ENCODE results near the gene OR56A5. TPM values are rescaled to one million over a fixed set of nuclear protein-coding genes. Genes with fewer than 3 reads are reported as not detected.

OR56A5 gene
- total and polyA plus RNA-seq, 2 of the 13 experiments (the other 11 are each of a cell fraction or from before 2014, with no cell fraction given), result not detected

GRCh38 chr11:5986885-5987284, 18.6 kb upstream of the OR56A5 start, which contains the start of gene OR52L1:
Gene OR52L1 (minus strand): TSS chr11:5986985. CDS start chr11:5986930, 55 bp downstream.
- no peaks in the 10 kb centered on the region for H3K79me2 ChIP-seq (ENCODE audit: insufficient read depth, low read length)
- FAIRE-seq (no peak), DNase-seq (ENCODE audit: low spot score) (no peak), ATAC-seq (no peak)
- no peak within 1 kb of the TSS for H3K4me3 ChIP-seq (replicated peaks in 1 of 3; ENCODE audit: insufficient read depth in 1 of 3, low read depth in 2 of 3, low read length in 3 of 3)
- in situ Hi-C loops (cut with HindIII; ENCODE audit: extremely low pct_ligation_motif_present, low pct_unique_long_range_greater_than_20kb) (no loop called here), intact Hi-C loops (cut with micrococcal nuclease; ENCODE audit: unreplicated experiment) (no loop called here)
- H3K27me3 ChIP-seq (ENCODE audit: control insufficient read depth in 1 of 2, insufficient read depth in 2 of 2, low read length in 2 of 2), result peaks cover 0 to 2% of the 10 kb centered on the region in 2 experiments; a peak in 1 of 5 replicates
- H2AFZ ChIP-seq (ENCODE audit: low read length), result no peak within 1 kb of the TSS
- CTCF ChIA-PET (ENCODE audit: low intra/inter-chr PET ratio, low total read pairs), result no interaction called here
- no peaks in the 10 kb centered on the region for H3K9me3 ChIP-seq (ENCODE audit: low read length)
- H3K4me1 ChIP-seq (ENCODE audit: insufficient read depth, low read length), result no peaks in the 10 kb centered on the region
- BruUV-seq (replicated peaks), result no TSS peak
- no peak within 1 kb of the TSS for H3K4me2 ChIP-seq (ENCODE audit: low read depth, low read length)
- POLR2A ChIA-PET, result no interaction called here
- no peak within 1 kb of the TSS for H3K9ac ChIP-seq (ENCODE audit: insufficient read depth, low read depth, low read length)
- H3K36me3 ChIP-seq (replicated peaks in 1 of 2; ENCODE audit: control insufficient read depth in 1 of 2, insufficient read depth in 2 of 2, low read length in 2 of 2), result no peaks in the 10 kb centered on the region
- H4K20me1 ChIP-seq (ENCODE audit: insufficient read depth, low read length), result no peaks in the 10 kb centered on the region
- H3K27ac ChIP-seq (ENCODE audit: extremely low read length, insufficient read depth, low read length), result no peak within 1 kb of the TSS
- WGBS (ENCODE audit: low lambda C conversion rate), result 0% methylated on average over 1 of the region's 1 CpG
- TF ChIP-seq, protein P1, sequence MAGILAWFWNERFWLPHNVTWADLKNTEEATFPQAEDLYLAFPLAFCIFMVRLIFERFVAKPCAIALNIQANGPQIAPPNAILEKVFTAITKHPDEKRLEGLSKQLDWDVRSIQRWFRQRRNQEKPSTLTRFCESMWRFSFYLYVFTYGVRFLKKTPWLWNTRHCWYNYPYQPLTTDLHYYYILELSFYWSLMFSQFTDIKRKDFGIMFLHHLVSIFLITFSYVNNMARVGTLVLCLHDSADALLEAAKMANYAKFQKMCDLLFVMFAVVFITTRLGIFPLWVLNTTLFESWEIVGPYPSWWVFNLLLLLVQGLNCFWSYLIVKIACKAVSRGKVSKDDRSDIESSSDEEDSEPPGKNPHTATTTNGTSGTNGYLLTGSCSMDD (CRISPR knock-in tag; IDR thresholded peaks at IDR 0.05), result no peak
- TF ChIP-seq KIAA2018 (CRISPR knock-in tag; IDR thresholded peaks at IDR 0.05; ENCODE audit: borderline replicate concordance) (no peak), ATF5 (CRISPR knock-in tag; IDR thresholded peaks at IDR 0.05; ENCODE audit: low read depth) (no peak), ZBTB40 (IDR thresholded peaks at IDR 0.05) (no peak), ZBTB40 (CRISPR knock-in tag; IDR thresholded peaks at IDR 0.05) (no peak)
